PFSK-1 (cell line): Measurements from ENCODE around the gene ADNP.

ENCODE experiments used
- FOXP2 ChIP-seq: optimal IDR thresholded peaks from 2 replicates; pipeline ENCODE3; 2011; ENCODE audit warnings: borderline replicate concordance, control low read depth, inconsistent platforms; ENCODE audit not compliant: insufficient read depth; ENCODE audit errors: extremely low read length, extremely low read depth
- POLR2AphosphoS5 ChIP-seq: IDR thresholded peaks from 2 replicates; pipeline ENCODE4 v1.6.1; 2012; ENCODE audit warnings: low read depth, mild to moderate bottlenecking, control low read depth, low read length, moderate library complexity
- SIN3A ChIP-seq: IDR thresholded peaks from 2 replicates; pipeline ENCODE4 v1.6.1; 2012; ENCODE audit warnings: mild to moderate bottlenecking, low read length, moderate library complexity, borderline replicate concordance; ENCODE audit not compliant: insufficient read depth
- TAF1 ChIP-seq: IDR thresholded peaks from 2 replicates; pipeline ENCODE4 v1.6.1; 2012; ENCODE audit warnings: low read length, control low read depth, borderline replicate concordance; ENCODE audit not compliant: insufficient read depth
- TF ChIP-seq, protein P1 (sequence below), 2 experiments: IDR thresholded peaks; 2 replicates each; pipeline versions ENCODE4 v1.6.1 to v1.8.0; 2011 to 2012; ENCODE audit warnings: low read depth in 2 of 2, low read length in 2 of 2, control low read depth in 1 of 2, inconsistent platforms in 1 of 2, mild to moderate bottlenecking in 1 of 2, moderate library complexity in 1 of 2; ENCODE audit not compliant: insufficient read depth in 1 of 2

Gene ADNP

DNA sequence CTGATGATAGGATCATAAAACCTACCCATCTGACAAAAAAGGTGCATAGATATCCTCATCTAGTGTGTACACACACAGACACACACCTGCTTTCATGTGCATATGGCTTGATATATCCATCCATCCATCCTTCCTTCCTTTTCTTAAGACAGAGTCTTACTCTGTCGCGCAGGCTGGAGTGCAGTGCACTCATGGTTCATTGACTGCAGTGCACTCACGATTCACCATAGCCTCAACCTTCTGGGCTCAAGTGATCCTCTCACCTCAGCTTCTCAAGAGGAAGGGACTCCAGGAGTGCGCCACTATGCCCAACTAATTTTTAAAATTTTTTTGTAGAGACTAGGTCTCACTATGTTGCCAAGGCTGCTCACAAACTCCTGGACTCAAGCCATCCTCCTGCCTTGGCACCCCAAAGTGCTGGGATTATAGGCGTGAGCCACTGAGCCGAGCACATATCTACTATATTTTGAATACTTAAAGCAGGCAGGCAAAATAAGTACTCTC lies 27.1 kb downstream of the ADNP start:
- TF ChIP-seq POLR2AphosphoS5 (no peak), TAF1 (no peak), FOXP2 (no peak), SIN3A (no peak)
- TF ChIP-seq, protein P1, sequence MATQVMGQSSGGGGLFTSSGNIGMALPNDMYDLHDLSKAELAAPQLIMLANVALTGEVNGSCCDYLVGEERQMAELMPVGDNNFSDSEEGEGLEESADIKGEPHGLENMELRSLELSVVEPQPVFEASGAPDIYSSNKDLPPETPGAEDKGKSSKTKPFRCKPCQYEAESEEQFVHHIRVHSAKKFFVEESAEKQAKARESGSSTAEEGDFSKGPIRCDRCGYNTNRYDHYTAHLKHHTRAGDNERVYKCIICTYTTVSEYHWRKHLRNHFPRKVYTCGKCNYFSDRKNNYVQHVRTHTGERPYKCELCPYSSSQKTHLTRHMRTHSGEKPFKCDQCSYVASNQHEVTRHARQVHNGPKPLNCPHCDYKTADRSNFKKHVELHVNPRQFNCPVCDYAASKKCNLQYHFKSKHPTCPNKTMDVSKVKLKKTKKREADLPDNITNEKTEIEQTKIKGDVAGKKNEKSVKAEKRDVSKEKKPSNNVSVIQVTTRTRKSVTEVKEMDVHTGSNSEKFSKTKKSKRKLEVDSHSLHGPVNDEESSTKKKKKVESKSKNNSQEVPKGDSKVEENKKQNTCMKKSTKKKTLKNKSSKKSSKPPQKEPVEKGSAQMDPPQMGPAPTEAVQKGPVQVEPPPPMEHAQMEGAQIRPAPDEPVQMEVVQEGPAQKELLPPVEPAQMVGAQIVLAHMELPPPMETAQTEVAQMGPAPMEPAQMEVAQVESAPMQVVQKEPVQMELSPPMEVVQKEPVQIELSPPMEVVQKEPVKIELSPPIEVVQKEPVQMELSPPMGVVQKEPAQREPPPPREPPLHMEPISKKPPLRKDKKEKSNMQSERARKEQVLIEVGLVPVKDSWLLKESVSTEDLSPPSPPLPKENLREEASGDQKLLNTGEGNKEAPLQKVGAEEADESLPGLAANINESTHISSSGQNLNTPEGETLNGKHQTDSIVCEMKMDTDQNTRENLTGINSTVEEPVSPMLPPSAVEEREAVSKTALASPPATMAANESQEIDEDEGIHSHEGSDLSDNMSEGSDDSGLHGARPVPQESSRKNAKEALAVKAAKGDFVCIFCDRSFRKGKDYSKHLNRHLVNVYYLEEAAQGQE (IDR thresholded peaks at IDR 0.05; ENCODE audit: insufficient read depth in 1 of 2, low read depth in 2 of 2, low read length in 2 of 2) = no peak

DNA sequence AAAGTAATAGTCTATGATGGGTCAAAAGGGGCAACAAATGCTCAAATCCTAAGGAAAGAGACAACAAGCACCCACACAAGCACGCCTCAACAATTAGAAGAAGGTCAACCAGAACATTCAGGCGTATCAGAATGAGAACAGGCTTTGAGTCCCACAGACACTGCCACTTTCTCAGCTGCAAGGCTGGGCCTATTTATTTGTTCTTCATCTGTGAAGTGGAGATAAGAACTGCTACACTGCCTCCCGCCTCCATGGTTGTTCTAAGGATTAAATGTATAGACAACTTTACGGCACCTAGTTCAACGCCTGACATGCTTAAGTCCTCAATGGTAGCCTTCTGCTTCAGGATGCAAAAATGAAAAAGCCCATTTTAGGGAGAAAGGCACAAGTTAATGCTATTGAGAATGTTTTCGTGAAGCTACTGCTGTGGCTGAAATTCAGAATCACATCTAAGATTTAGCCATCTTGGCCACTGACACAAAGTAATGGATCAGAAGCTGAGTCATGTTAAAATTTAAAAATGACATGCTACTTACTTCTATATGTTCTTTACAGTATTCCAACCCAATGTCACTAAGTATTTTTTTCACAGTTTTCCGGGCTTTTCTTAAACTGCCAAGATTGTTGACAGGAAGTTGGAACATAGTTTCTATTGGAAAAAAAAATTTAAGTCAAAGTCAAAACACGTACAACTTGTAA lies 27.7 kb downstream of the ADNP start:
- TF ChIP-seq FOXP2 = no peak
- no peak for TF ChIP-seq POLR2AphosphoS5
- TF ChIP-seq, protein P1 (IDR thresholded peaks at IDR 0.05; ENCODE audit: insufficient read depth in 1 of 2, low read depth in 2 of 2, low read length in 2 of 2) = no peak
- TF ChIP-seq TAF1 = no peak

DNA sequence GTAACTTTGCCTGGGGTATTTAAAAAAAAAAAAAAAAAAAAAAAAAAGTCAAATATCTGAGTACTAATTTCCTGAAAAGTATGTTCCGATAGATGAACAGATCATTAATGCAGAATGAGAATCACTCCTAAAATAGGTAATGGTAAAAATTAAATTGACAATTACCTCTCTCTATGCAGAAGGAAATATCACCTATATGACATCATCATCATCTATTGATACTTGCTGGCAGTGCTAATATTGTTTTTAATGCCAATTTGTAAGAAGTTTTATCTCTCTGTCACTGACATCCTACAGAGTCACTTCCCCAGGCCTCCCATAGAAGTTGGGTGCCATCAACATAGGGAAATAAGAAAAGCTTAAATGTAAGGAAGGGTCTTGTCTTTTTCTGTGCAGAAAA lies 29.9 kb downstream of the ADNP start:
- TF ChIP-seq SIN3A (no peak), POLR2AphosphoS5 (no peak), TAF1 (no peak), FOXP2 (no peak)
- TF ChIP-seq, protein P1 (IDR thresholded peaks at IDR 0.05; ENCODE audit: insufficient read depth in 1 of 2, low read depth in 2 of 2, low read length in 2 of 2) = no peak

DNA sequence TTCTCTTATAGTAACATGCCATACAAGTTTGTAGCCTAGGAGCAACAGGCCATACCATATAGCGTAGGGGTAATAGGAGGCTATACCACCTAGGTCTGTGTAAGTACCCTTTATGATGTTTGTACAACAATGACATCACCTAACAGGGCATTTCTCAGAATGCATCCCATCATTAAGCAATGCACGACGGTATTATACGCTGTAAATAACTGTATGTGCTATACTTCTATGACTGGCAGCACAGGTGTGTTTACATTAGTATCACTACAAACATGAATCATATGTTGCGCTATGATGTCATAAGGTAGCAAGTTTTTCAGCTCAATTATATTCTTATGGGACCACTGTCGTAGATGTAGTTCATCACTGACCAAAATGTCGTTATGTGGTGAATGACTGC lies 31.0 kb downstream of the ADNP start:
- TF ChIP-seq, protein P1 (IDR thresholded peaks at IDR 0.05; ENCODE audit: insufficient read depth in 1 of 2, low read depth in 2 of 2, low read length in 2 of 2) = no peak
- TF ChIP-seq TAF1 (no peak), FOXP2 (no peak), POLR2AphosphoS5 (no peak), SIN3A (no peak)

DNA sequence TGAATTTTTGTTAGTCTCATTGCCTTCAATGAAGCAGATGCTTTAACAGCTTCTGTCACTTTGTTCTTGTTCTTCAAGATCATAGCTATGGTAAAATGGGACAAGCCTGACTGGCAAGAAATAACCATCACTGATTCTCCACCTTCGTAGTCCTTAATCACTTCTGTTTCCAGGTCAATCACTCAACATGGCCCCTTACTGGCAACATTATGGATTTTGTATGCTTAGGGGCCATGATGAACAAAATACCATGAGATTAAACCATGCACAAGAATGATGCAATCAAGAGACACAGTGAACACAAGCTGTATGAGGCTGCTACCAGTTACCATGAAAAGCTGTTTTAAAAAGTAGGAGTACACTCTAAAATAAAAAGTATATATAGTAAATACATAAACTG lies 32.8 kb downstream of the ADNP start:
- no peak for TF ChIP-seq TAF1
- no peak for TF ChIP-seq POLR2AphosphoS5
- no peak for TF ChIP-seq SIN3A
- no peak for TF ChIP-seq FOXP2
- TF ChIP-seq, protein P1 (IDR thresholded peaks at IDR 0.05; ENCODE audit: insufficient read depth in 1 of 2, low read depth in 2 of 2, low read length in 2 of 2) = no peak
